ENCODE results near the gene PISD. TPM values are rescaled to one million over a fixed set of nuclear protein-coding genes. Genes with fewer than 3 reads are reported as not detected.

Gene PISD
- total RNA-seq, 4 donors from 2014 or later: 21.4 to 34.0 (median 30.6) TPM

GRCh38 chr22:31611061-31611760 lies 50.8 kb downstream of the PISD start:
- Histone ChIP-seq H3K4me1 (peaks cover 0 to 31% (median 0%) of the 10 kb centered on the region in 3 donors), H3K27ac (no peak overlapping the region), H3K27me3 (no peaks in the 10 kb centered on the region), H3K36me3 (peaks cover 0 to 37% (median 0%) of the 10 kb centered on the region in 3 donors), H3K4me3 (no peak overlapping the region), H3K9me3 (no peaks in the 10 kb centered on the region)
- no peak for TF ChIP-seq POLR2A (IDR thresholded peaks at IDR 0.05)
- no peak for TF ChIP-seq CTCF (IDR thresholded peaks at IDR 0.05)
- intact Hi-C loops (cut with DNase I): no loop called here
- no peak for DNase-seq
- WGBS, 2 donors: 59 to 67% methylated on average over 1 to 5 of the region's 16 CpGs

- peaks cover 0 to 25% (median 0%) of the 10 kb centered on the region in 3 donors for H3K4me1 ChIP-seq
- WGBS, 2 donors: 83% methylated on average over 3 of the region's 6 CpGs; no CpG with 5 or more reads in 1 of the 2 donors
- no peaks in the 10 kb centered on the region for H3K27me3 ChIP-seq
- intact Hi-C loops (cut with DNase I): no loop called here
- no peaks in the 10 kb centered on the region for H3K9me3 ChIP-seq
- TF ChIP-seq POLR2A (IDR thresholded peaks at IDR 0.05) (no peak), CTCF (IDR thresholded peaks at IDR 0.05) (no peak)
- no peak overlapping the region for H3K27ac ChIP-seq
- no peak overlapping the region for H3K4me3 ChIP-seq
- DNase-seq: no peak
- H3K36me3 ChIP-seq: peaks cover 0 to 35% (median 0%) of the 10 kb centered on the region in 3 donors
These were observed 51.4 kb downstream of the PISD start for GRCh38 chr22:31610611-31611010.

GRCh38 chr22:31609716-31610115 lies 52.3 kb downstream of the PISD start:
- Histone ChIP-seq H3K27ac (no peak overlapping the region), H3K4me3 (no peak overlapping the region), H3K9me3 (no peaks in the 10 kb centered on the region), H3K4me1 (peaks cover 0 to 16% (median 0%) of the 10 kb centered on the region in 3 donors), H3K36me3 (peaks cover 0 to 41% (median 0%) of the 10 kb centered on the region in 3 donors), H3K27me3 (no peaks in the 10 kb centered on the region)
- intact Hi-C loops (cut with DNase I): no loop called here
- no peak for DNase-seq
- 83 to 94% methylated on average over 3 to 6 of the region's 10 CpGs for WGBS, 2 donors
- no peak for TF ChIP-seq POLR2A (IDR thresholded peaks at IDR 0.05)

GRCh38 chr22:31607696-31608095 lies 54.3 kb downstream of the PISD start:
- peaks cover 0 to 9% (median 0%) of the 10 kb centered on the region in 3 donors for H3K4me1 ChIP-seq
- WGBS, 2 donors: 81 to 93% methylated on average over 2 to 4 of the region's 7 CpGs
- no peak overlapping the region for H3K4me3 ChIP-seq
- no peaks in the 10 kb centered on the region for H3K27me3 ChIP-seq
- no peak for TF ChIP-seq POLR2A (IDR thresholded peaks at IDR 0.05)
- no peak for TF ChIP-seq CTCF (IDR thresholded peaks at IDR 0.05)
- intact Hi-C loops (cut with DNase I): no loop called here
- no peaks in the 10 kb centered on the region for H3K9me3 ChIP-seq
- no peak for DNase-seq
- H3K27ac ChIP-seq: no peak overlapping the region
- H3K36me3 ChIP-seq: peaks cover 0 to 61% (median 5%) of the 10 kb centered on the region in 3 donors

- Histone ChIP-seq H3K27ac (no peak overlapping the region), H3K36me3 (peaks cover 0 to 62% (median 6%) of the 10 kb centered on the region in 3 donors), H3K9me3 (no peaks in the 10 kb centered on the region), H3K4me3 (no peak overlapping the region), H3K27me3 (no peaks in the 10 kb centered on the region), H3K4me1 (peaks cover 0 to 8% (median 0%) of the 10 kb centered on the region in 3 donors)
- WGBS, 2 donors: 92 to 96% methylated on average over 8 to 9 of the region's 9 CpGs
- no peak for DNase-seq
- TF ChIP-seq POLR2A (IDR thresholded peaks at IDR 0.05): no peak
- no peak for TF ChIP-seq CTCF (IDR thresholded peaks at IDR 0.05)
- intact Hi-C loops (cut with DNase I): no loop called here
These were observed 56.0 kb downstream of the PISD start for GRCh38 chr22:31605851-31606585.

Measured in esophagus squamous epithelium (tissue), 5 donors.